ENCODE data around the gene NT5M. TPM values are rescaled to one million over a fixed set of nuclear protein-coding genes. Genes with fewer than 3 reads are reported as not detected.

Gene NT5M
- total RNA-seq, 1 donor from 2014 or later = 1.5 TPM

DNA sequence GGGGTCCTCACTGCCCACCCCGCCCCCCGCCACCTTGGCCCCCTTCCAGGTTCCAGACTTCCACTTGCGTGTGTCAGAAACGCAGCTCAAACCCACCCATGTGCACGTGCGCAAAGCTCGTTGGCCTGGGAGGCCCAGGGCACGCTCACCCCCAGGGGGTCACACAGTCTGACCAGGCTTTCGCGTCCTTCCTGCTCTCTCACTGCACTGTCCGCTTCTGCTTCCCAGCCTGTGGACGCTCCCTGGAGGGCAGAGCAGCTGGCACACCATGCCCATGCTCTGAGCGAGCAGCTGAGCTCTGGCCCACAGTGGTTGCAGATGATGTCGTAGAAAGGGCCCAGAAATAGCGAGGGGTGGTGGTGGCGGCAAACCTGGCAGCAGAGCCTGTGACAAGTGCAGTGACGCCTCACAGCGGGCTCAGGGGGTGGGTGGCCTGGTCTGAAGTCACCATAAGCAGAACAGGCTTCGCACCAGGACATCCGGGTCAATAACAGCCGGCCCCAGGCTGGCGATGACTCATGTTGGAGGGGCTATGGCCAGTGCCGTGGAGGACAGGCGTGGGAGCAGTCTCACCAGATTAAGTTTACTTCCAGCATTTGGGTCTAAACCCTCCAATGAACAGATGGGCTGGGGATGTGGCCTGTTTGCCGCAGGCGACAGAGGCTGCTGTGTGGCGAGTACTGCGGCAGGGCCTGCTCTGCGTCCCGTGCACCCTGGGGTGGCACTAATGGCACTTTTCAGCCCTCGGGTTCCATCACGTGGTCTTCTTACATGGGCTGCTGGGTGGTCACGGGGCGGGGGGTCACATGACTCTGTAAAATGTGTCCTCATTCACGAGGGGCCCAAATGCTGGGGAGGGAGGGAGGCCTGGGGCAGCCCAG, 49.0 kb downstream of the NT5M start:
- Mint-ChIP-seq H3K27me3 (ENCODE audit: low read depth, unreplicated experiment) (peaks cover 20% of the 10 kb centered on the region), H3K4me1 (ENCODE audit: low read depth, unreplicated experiment) (peaks cover 7% of the 10 kb centered on the region), H3K9me3 (ENCODE audit: unreplicated experiment) (no peaks in the 10 kb centered on the region), H3K4me3 (ENCODE audit: unreplicated experiment) (no peak overlapping the region), H3K27ac (ENCODE audit: unreplicated experiment) (peak overlapping the region; percentile 62), H3K36me3 (ENCODE audit: low read depth, unreplicated experiment) (peaks cover 3% of the 10 kb centered on the region)
- Histone ChIP-seq H3K4me3 (ENCODE audit: insufficient read depth, low read depth, low read length) (no peak overlapping the region), H3K27me3 (ENCODE audit: insufficient read depth, low read length) (no peaks in the 10 kb centered on the region), H3K9ac (ENCODE audit: low read length) (no peak overlapping the region), H3K9me3 (ENCODE audit: insufficient read depth, low read depth, low read length) (no peaks in the 10 kb centered on the region), H2AFZ (ENCODE audit: low read depth, low read length) (peak overlapping the region; percentile 9), H4K20me1 (ENCODE audit: insufficient read depth, low read length) (peaks cover 3% of the 10 kb centered on the region), H3K4me1 (ENCODE audit: insufficient read depth, low read length) (peaks cover 16% of the 10 kb centered on the region), H3K36me3 (ENCODE audit: insufficient read depth, low read length) (no peaks in the 10 kb centered on the region), H3K27ac (ENCODE audit: low read depth, low read length) (no peak overlapping the region), H3K4me2 (ENCODE audit: low read length) (no peak overlapping the region), H3K79me2 (ENCODE audit: insufficient read depth, low read length) (no peaks in the 10 kb centered on the region)
- DNase-seq (ENCODE audit: low read depth) = peak; percentile 54
- no peak for FAIRE-seq
- TF ChIP-seq, protein P1, sequence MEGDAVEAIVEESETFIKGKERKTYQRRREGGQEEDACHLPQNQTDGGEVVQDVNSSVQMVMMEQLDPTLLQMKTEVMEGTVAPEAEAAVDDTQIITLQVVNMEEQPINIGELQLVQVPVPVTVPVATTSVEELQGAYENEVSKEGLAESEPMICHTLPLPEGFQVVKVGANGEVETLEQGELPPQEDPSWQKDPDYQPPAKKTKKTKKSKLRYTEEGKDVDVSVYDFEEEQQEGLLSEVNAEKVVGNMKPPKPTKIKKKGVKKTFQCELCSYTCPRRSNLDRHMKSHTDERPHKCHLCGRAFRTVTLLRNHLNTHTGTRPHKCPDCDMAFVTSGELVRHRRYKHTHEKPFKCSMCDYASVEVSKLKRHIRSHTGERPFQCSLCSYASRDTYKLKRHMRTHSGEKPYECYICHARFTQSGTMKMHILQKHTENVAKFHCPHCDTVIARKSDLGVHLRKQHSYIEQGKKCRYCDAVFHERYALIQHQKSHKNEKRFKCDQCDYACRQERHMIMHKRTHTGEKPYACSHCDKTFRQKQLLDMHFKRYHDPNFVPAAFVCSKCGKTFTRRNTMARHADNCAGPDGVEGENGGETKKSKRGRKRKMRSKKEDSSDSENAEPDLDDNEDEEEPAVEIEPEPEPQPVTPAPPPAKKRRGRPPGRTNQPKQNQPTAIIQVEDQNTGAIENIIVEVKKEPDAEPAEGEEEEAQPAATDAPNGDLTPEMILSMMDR (IDR thresholded peaks at IDR 0.05; ENCODE audit: insufficient read depth, low read depth, low read length) = no peak
- TF ChIP-seq EZH2 (IDR thresholded peaks at IDR 0.05; ENCODE audit: insufficient read depth, low read length) = no peak

DNA sequence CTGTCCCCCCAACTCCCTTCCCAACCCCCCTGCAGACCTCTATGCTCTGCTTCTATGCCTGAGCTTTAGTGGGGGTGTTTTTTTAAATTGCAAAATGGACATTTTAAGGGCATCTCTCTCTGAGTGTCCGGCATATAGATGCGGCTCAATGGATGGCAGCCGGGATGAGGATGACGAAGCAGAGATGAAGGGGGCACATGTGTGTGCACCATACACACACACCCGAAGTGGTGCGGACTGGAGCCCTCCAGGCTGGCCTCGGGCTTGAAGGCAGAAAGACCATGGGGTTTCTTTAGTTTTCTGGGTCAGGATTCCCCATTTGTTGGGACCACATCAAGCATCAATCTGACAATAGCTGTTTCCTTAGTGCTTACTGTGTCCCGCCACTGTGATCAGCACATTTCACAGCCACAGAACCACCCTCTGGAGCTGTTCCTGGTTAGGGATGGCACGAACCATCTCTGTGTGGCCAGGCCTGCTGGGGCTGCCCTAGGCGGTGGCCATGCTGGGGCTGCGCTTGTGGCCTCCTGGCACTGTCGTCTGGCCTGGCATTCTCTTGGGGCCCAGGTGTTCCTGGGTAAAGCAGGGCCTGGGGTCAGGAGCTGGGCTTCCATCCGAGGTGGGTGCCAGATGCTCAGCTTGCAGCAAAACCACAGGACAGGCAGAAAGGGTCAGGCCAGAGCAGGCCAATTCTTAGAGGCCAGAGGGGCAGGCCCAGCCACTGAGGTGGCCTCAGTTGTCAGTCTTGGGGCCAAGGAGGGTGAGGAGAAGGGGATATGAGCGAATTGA, 49.9 kb downstream of the NT5M start:
- Mint-ChIP-seq H3K27ac (ENCODE audit: unreplicated experiment) (no peak overlapping the region), H3K4me3 (ENCODE audit: unreplicated experiment) (no peak overlapping the region), H3K9me3 (ENCODE audit: unreplicated experiment) (no peaks in the 10 kb centered on the region), H3K4me1 (ENCODE audit: low read depth, unreplicated experiment) (peaks cover 7% of the 10 kb centered on the region), H3K27me3 (ENCODE audit: low read depth, unreplicated experiment) (peaks cover 21% of the 10 kb centered on the region), H3K36me3 (ENCODE audit: low read depth, unreplicated experiment) (peaks cover 3% of the 10 kb centered on the region)
- H3K4me3 ChIP-seq (ENCODE audit: insufficient read depth, low read depth, low read length) = no peak overlapping the region
- no peaks in the 10 kb centered on the region for H3K79me2 ChIP-seq (ENCODE audit: insufficient read depth, low read length)
- TF ChIP-seq, protein P1 (IDR thresholded peaks at IDR 0.05; ENCODE audit: insufficient read depth, low read depth, low read length) = no peak
- no peak for TF ChIP-seq EZH2 (IDR thresholded peaks at IDR 0.05; ENCODE audit: insufficient read depth, low read length)
- no peak overlapping the region for H2AFZ ChIP-seq (ENCODE audit: low read depth, low read length)
- FAIRE-seq = no peak
- H3K27ac ChIP-seq (ENCODE audit: low read depth, low read length) = no peak overlapping the region
- peaks cover 3% of the 10 kb centered on the region for H4K20me1 ChIP-seq (ENCODE audit: insufficient read depth, low read length)
- peaks cover 16% of the 10 kb centered on the region for H3K4me1 ChIP-seq (ENCODE audit: insufficient read depth, low read length)
- H3K9me3 ChIP-seq (ENCODE audit: insufficient read depth, low read depth, low read length) = no peaks in the 10 kb centered on the region
- no peaks in the 10 kb centered on the region for H3K36me3 ChIP-seq (ENCODE audit: insufficient read depth, low read length)
- H3K9ac ChIP-seq (ENCODE audit: low read length) = no peak overlapping the region
- no peak for DNase-seq (ENCODE audit: low read depth)
- no peaks in the 10 kb centered on the region for H3K27me3 ChIP-seq (ENCODE audit: insufficient read depth, low read length)
- H3K4me2 ChIP-seq (ENCODE audit: low read length) = no peak overlapping the region

Data from astrocyte (in vitro differentiated cells and primary cell).